A549 (cell line): ENCODE measurements around the gene SERINC3. TPM values are rescaled to one million over a fixed set of nuclear protein-coding genes. Genes with fewer than 3 reads are reported as not detected.

Experiments used
- ATAC-seq, 2 experiments: fragments of 200-7000 bp in 1 of 2; fragments of >200 bp in 1 of 2; cut with Nextera tagmentation in 1 of 2; cut with Tn5 transposase in 1 of 2; 3 replicates each; pipeline versions ENCODE4 v1.8.0 to v1.9.1; 2018 to 2020; ENCODE audit warnings: mild to moderate bottlenecking in 1 of 2, moderate library complexity in 1 of 2
- CTCF ChIA-PET: fragments of 300-600 bp; sonication (Branson Sonifier 250); formaldehyde crosslinking; extraction: SDS; loops from one replicate; lab custom pipeline; 2021; ENCODE audit warnings: antibody characterized with exemption, inconsistent platforms; lab: Yijun Ruan, JAX
- POLR2A ChIA-PET: fragments of 350-600 bp; formaldehyde crosslinking; extraction: SDS; loops from one replicate; lab custom pipeline; 2021; ENCODE audit warnings: antibody characterized with exemption, inconsistent platforms; lab: Yijun Ruan, JAX
- DNase-seq, 2 experiments: peaks; one replicate each; pipeline versions ENCODE4 v3.0.0 to v3.0.0-alpha.2; 2011 to 2016; ENCODE audit warnings: low read depth in 1 of 2, low spot score in 1 of 2
- FAIRE-seq: peaks from 2 replicates; lab custom pipeline; 2011; peaks lifted over from hg19 to GRCh38; lab: Jason Lieb, UNC
- H3K27ac ChIP-seq, 2 experiments: fragments of >200 bp; sonication (Bioruptor Twin); formaldehyde crosslinking; 3 replicates each; pipeline ENCODE4 v1.5.1; 2016 to 2017
- H3K4me1 ChIP-seq: fragments of >200 bp; sonication (Bioruptor Twin); formaldehyde crosslinking; 3 replicates; pipeline ENCODE4 v1.6.1; 2016
- H3K4me2 ChIP-seq: fragments of >200 bp; sonication (Bioruptor Twin); formaldehyde crosslinking; 3 replicates; pipeline ENCODE4 v1.6.1; 2016
- H3K4me3 ChIP-seq: fragments of >200 bp; sonication (Bioruptor Twin); formaldehyde crosslinking; 3 replicates; pipeline ENCODE4 v1.5.1; 2016
- H3K9me3 ChIP-seq: fragments of >200 bp; sonication (Bioruptor Twin); formaldehyde crosslinking; 3 replicates; pipeline ENCODE4 v1.6.1; 2016
- CBX8 ChIP-seq: fragments of 200-600 bp; sonication (generic); IDR thresholded peaks from 2 replicates; pipeline ENCODE4 v1.6.1; 2016
- EHF ChIP-seq: fragments of 250-450 bp; sonication (Bioruptor Pico); IDR thresholded peaks from 2 replicates; pipeline ENCODE4 v1.5.0; 2020; ENCODE audit warnings: mild to moderate bottlenecking
- EP300 ChIP-seq, 2 experiments: fragments of >200 bp; sonication (Bioruptor Twin); formaldehyde crosslinking; IDR thresholded peaks; 2 replicates in 1 of 2; 3 replicates in 1 of 2; pipeline ENCODE4 v1.6.1; 2016 to 2017
- FOSB ChIP-seq: fragments of 250-450 bp; sonication (Bioruptor Pico); IDR thresholded peaks from 2 replicates; pipeline ENCODE4 v1.5.0; 2020; ENCODE audit warnings: mild to moderate bottlenecking, moderate library complexity
- FOSL2 ChIP-seq, 2 experiments: fragments of 450-650 bp in 1 of 2; fragments of >200 bp in 1 of 2; sonication (Bioruptor Twin) in 1 of 2; formaldehyde crosslinking; IDR thresholded peaks; 2 replicates each; pipeline versions ENCODE4 v1.5.0 to v1.6.1; 2016 to 2020; ENCODE audit warnings: mild to moderate bottlenecking in 1 of 2, moderate library complexity in 1 of 2
- FOXS1 ChIP-seq: fragments of 250-450 bp; sonication (Bioruptor Pico); IDR thresholded peaks from 2 replicates; pipeline ENCODE4 v1.5.0; 2020; ENCODE audit warnings: mild to moderate bottlenecking, moderate library complexity
- HDAC2 ChIP-seq: fragments of 200-600 bp; sonication (generic); IDR thresholded peaks from 2 replicates; pipeline ENCODE4 v1.6.1; 2016
- HEYL ChIP-seq: fragments of 250-450 bp; sonication (Bioruptor Pico); IDR thresholded peaks from 2 replicates; pipeline ENCODE4 v1.8.0; 2021; ENCODE audit warnings: mild to moderate bottlenecking, moderate library complexity
- HOXB13 ChIP-seq: fragments of 250-450 bp; sonication (Bioruptor Pico); IDR thresholded peaks from 2 replicates; pipeline ENCODE4 v1.5.0; 2020; ENCODE audit warnings: low read depth, mild to moderate bottlenecking, moderate library complexity
- JUN ChIP-seq, 2 experiments: fragments of >200 bp; sonication (Bioruptor Twin); formaldehyde crosslinking; IDR thresholded peaks; 2 replicates in 1 of 2; 3 replicates in 1 of 2; pipeline ENCODE4 v1.6.1; 2016 to 2017
- JUNB ChIP-seq: fragments of >200 bp; sonication (Bioruptor Twin); formaldehyde crosslinking; IDR thresholded peaks from 2 replicates; pipeline ENCODE4 v1.6.1; 2016
- KDM5A ChIP-seq: fragments of 200-600 bp; sonication (generic); IDR thresholded peaks from 2 replicates; pipeline ENCODE4 v1.6.1; 2016; ENCODE audit warnings: antibody characterized with exemption, mild to moderate bottlenecking
- SMC3 ChIP-seq: fragments of >200 bp; sonication (Bioruptor Twin); formaldehyde crosslinking; IDR thresholded peaks from 3 replicates; pipeline ENCODE4 v1.6.1; 2018; ENCODE audit warnings: inconsistent platforms
- WGBS: methylation state at CpG from one replicate; pipeline ENCODE4 v1.1.6; 2017; ENCODE audit errors: missing lambda C conversion rate; 5-methylcytosine and 5-hydroxymethylcytosine counted together
- polyA plus RNA-seq, 4 experiments: library from polyadenylated mRNA; depleted of rRNA in 3 of 4; stranded (reverse); fragments of >200 nt; fragmentation: RNase III in 1 of 4; extraction: RNeasy Plus Mini Kit Qiagen cat#74134 plus additional on column Dnase treatment in 1 of 4; gene quantifications; 2 replicates in 3 of 4; 3 replicates in 1 of 4; pipeline ENCODE4 v1.2.3, GENCODE V29; 2011 to 2017
- TF ChIP-seq, protein P1 (sequence below): IDR thresholded peaks from 2 replicates; pipeline ENCODE4 v1.6.1; 2012; ENCODE audit warnings: low read depth, borderline replicate concordance
- TF ChIP-seq, protein P2 (sequence below): fragments of >200 bp; sonication (Bioruptor Twin); formaldehyde crosslinking; IDR thresholded peaks from 3 replicates; pipeline ENCODE4 v1.6.1; 2016
- TF ChIP-seq, protein P3 (sequence below): fragments of 150-350 bp; IDR thresholded peaks from 2 replicates; pipeline ENCODE4 v1.6.1; 2014; ENCODE audit warnings: low read depth, mild to moderate bottlenecking, low read length

Gene SERINC3
- polyA plus RNA-seq, 2 of the 4 experiments (the other 2 are of a cell fraction) = 62.9 to 159 TPM

DNA sequence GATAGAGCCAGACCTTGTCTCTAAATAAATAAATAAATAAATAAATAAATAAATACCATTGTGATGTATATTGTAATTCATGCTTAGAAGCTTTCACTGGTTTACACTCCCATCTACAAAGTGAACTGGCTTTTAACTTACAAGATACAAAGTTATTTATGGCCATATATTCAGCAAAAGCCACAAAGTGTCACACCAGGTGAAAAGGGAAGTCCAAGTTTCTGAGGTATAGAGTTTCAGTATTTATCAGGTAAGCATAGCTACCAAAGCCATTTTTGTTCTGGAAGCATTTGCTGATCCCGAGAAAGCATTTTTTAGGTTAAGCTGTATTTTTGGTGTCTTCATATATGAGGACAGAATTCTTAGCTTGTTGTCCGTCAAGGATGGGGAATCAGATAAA lies 38.4 kb upstream of the SERINC3 start:
- POLR2A ChIA-PET = interaction anchor here (0.8 kb wide), 1 partner anchor 42 kb away, joined by 4 read pairs; no protein-coding TSS in a partner anchor

DNA sequence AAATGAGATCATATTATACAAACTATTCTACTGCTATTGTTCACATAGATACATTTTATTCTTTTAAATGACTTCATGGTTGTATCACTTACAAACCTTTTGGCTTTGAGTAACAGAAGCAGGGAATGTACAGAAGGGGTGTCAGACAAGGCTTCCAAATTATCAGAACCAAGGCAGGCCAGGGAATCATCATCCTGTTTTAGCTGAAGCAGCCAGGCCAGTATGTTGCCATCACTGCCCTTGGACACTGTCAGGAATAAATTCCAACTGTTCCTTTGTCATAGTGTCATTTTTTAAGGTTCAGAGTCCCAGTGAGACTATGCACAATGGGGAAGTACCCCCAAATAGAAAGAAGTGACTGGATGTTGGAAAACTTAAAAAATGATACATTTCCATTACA lies 37.4 kb upstream of the SERINC3 start:
- FAIRE-seq = no peak
- CTCF ChIA-PET = interaction anchor here (1.0 to 1.7 kb wide), 2 partner anchors 10 to 24 kb away, joined by 3 to 4 read pairs; no protein-coding TSS in a partner anchor

More for the DNA sequence above, 38.4 kb upstream of the SERINC3 start:
- CTCF ChIA-PET = interaction anchor here (1.5 to 1.8 kb wide), 2 partner anchors 28 to 50 kb away, joined by 3 to 4 read pairs; no protein-coding TSS in a partner anchor
- no peak for DNase-seq
- H3K4me2 ChIP-seq = no peak overlapping the region
- no peak overlapping the region for H3K4me3 ChIP-seq
- no peak for ATAC-seq
- no peak for FAIRE-seq
- TF ChIP-seq HOXB13 (CRISPR knock-in tag) (no peak), FOXS1 (CRISPR knock-in tag) (no peak), FOSB (CRISPR knock-in tag) (no peak)
- TF ChIP-seq, protein P1, sequence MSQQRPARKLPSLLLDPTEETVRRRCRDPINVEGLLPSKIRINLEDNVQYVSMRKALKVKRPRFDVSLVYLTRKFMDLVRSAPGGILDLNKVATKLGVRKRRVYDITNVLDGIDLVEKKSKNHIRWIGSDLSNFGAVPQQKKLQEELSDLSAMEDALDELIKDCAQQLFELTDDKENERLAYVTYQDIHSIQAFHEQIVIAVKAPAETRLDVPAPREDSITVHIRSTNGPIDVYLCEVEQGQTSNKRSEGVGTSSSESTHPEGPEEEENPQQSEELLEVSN = no peak
- TF ChIP-seq, protein P2, sequence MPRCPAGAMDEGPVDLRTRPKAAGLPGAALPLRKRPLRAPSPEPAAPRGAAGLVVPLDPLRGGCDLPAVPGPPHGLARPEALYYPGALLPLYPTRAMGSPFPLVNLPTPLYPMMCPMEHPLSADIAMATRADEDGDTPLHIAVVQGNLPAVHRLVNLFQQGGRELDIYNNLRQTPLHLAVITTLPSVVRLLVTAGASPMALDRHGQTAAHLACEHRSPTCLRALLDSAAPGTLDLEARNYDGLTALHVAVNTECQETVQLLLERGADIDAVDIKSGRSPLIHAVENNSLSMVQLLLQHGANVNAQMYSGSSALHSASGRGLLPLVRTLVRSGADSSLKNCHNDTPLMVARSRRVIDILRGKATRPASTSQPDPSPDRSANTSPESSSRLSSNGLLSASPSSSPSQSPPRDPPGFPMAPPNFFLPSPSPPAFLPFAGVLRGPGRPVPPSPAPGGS = no peak
- H3K9me3 ChIP-seq = no peaks in the 10 kb centered on the region
- WGBS = 91% methylated on average over 2 of the region's 2 CpGs
- no peaks in the 10 kb centered on the region for H3K4me1 ChIP-seq
- H3K27ac ChIP-seq = no peak overlapping the region

DNA sequence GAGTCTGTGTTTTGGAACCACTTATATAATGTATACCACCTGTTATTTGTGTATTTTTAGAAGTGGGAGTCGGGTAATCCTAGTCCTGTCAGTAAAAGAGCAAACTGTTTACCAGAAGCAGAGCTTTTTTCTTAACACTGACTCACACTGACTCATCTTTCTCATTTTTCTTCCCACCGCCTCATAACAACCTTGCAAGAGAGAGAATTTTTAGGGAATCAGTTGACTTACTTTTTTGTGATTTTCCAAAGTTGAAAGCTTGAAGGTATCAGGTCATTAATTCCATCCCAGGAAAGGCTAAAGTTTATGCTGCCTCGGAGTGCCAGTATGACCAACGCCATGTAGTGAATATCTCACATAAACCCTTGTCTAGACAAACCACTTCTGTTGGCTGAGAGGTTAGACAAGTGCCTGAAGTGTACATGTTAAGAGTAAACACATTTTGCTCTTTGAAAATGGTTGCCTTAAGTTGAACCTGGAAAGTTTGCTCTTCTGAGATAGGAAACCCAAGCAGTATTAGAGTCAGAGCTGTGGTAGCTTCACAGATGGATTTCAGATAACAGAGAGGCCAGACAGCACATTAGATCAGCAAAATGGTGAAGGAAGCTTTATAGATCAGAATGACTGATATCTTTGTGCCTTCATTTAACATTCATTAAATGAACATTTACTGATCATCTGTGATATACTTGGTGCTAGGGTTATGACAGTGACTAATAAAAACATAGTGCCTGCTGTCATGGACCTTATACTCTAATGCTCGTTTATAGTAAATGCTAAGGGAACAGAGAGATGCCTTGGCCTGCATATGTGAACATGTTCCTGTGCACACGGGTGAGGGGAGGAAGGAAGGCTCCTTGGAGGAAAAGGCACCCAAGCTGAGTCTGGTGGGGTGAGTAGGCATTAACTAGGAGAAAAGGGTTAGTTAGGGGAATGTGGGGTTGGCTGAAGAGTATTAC lies 31.4 kb upstream of the SERINC3 start:
- TF ChIP-seq FOSL2 (IDR thresholded peaks at IDR 0.05) (peak; percentile 88), FOSL2 (CRISPR knock-in tag; IDR thresholded peaks at IDR 0.05) (peak; percentile 85), KDM5A (no peak), JUNB (peak; percentile 79)
- Histone ChIP-seq H3K27ac (peak overlapping the region; percentile 43 to 75), H3K9me3 (no peaks in the 10 kb centered on the region), H3K4me2 (peak overlapping the region; percentile 79), H3K4me1 (peaks cover 40% of the 10 kb centered on the region), H3K4me3 (no peak overlapping the region)
- FAIRE-seq (no peak), ATAC-seq (peak; percentile 79 to 83; a peak in 5 of 6 replicates), DNase-seq (peak in 1 of 2 experiments; percentile 46)
- WGBS = 21% methylated on average over 6 of the region's 6 CpGs
- ChIA-PET POLR2A (interaction anchor here (1.1 kb wide), 1 partner anchor 31 kb away, joined by 6 read pairs; the partner anchor contains the start of gene SERINC3), CTCF (interaction anchor here (0.6 to 2.0 kb wide), 7 partner anchors 18 to 167 kb away, joined by 3 to 6 read pairs (median 4); no protein-coding TSS in a partner anchor)

More for the DNA sequence above, 37.4 kb upstream of the SERINC3 start:
- TF ChIP-seq HEYL (CRISPR knock-in tag) (no peak), EP300 (IDR thresholded peaks at IDR 0.05) (no peak), SMC3 (no peak), CBX8 (no peak), HDAC2 (no peak), JUN (IDR thresholded peaks at IDR 0.05) (no peak), EHF (CRISPR knock-in tag) (no peak)
- TF ChIP-seq, protein P3, sequence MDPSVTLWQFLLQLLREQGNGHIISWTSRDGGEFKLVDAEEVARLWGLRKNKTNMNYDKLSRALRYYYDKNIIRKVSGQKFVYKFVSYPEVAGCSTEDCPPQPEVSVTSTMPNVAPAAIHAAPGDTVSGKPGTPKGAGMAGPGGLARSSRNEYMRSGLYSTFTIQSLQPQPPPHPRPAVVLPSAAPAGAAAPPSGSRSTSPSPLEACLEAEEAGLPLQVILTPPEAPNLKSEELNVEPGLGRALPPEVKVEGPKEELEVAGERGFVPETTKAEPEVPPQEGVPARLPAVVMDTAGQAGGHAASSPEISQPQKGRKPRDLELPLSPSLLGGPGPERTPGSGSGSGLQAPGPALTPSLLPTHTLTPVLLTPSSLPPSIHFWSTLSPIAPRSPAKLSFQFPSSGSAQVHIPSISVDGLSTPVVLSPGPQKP = no peak
- TF ChIP-seq, protein P2 = no peak
- Histone ChIP-seq H3K27ac (no peak overlapping the region), H3K4me3 (no peak overlapping the region), H3K4me1 (peaks cover 5% of the 10 kb centered on the region), H3K9me3 (no peaks in the 10 kb centered on the region), H3K4me2 (no peak overlapping the region)
- DNase-seq (no peak), ATAC-seq (no peak)
- POLR2A ChIA-PET = no interaction called here
